DOHH2 (cell line): ENCODE measurements around the gene DCAF15.

Source experiments
- H3F3A ChIP-seq: fragments of 200-600 bp; sonication (generic), shearing (Covaris generic); 2 replicates; pipeline ENCODE4 v1.6.0; 2016; ENCODE audit warnings: antibody characterized with exemption, mild to moderate bottlenecking; ENCODE audit not compliant: control insufficient read depth, insufficient read depth
- H3K27ac ChIP-seq: fragments of 200-600 bp; sonication (generic); 2 replicates; pipeline ENCODE4 v1.5.1; 2014; ENCODE audit warnings: low read depth, mild to moderate bottlenecking, low read length, moderate library complexity
- H3K27me3 ChIP-seq: fragments of 200-600 bp; sonication (generic); 2 replicates; pipeline ENCODE4 v1.6.1; 2014; ENCODE audit warnings: mild to moderate bottlenecking, low read length, mixed read lengths; ENCODE audit not compliant: control insufficient read depth
- H3K36me3 ChIP-seq: fragments of 200-600 bp; sonication (generic); 2 replicates; pipeline ENCODE4 v1.6.1; 2014; ENCODE audit warnings: mild to moderate bottlenecking, low read length, moderate library complexity, mixed read lengths; ENCODE audit not compliant: control insufficient read depth
- H3K4me1 ChIP-seq: fragments of 200-600 bp; sonication (generic); 2 replicates; pipeline ENCODE4 v1.6.1; 2014; ENCODE audit warnings: mild to moderate bottlenecking, low read length, mixed read lengths; ENCODE audit not compliant: control insufficient read depth
- H3K4me2 ChIP-seq: fragments of 200-600 bp; sonication (generic); 2 replicates; pipeline ENCODE4 v1.6.0; 2014; ENCODE audit warnings: mild to moderate bottlenecking, low read length, moderate library complexity
- H3K4me3 ChIP-seq: fragments of 200-600 bp; sonication (generic); 2 replicates; pipeline ENCODE4 v1.5.1; 2014; ENCODE audit warnings: mild to moderate bottlenecking, low read length, mixed read lengths
- H3K79me2 ChIP-seq: fragments of 200-600 bp; sonication (generic); 2 replicates; pipeline ENCODE4 v1.6.1; 2014; ENCODE audit warnings: mild to moderate bottlenecking, low read length, mixed read lengths; ENCODE audit not compliant: control insufficient read depth
- H3K9me2 ChIP-seq: fragments of 200-600 bp; sonication (generic); replicated peaks from 2 replicates; pipeline ENCODE4 v1.6.1; 2014; ENCODE audit warnings: mild to moderate bottlenecking, low read length, mixed read lengths; ENCODE audit not compliant: control insufficient read depth
- H3K9me3 ChIP-seq: fragments of 200-600 bp; sonication (generic); 2 replicates; pipeline ENCODE4 v1.6.1; 2014; ENCODE audit warnings: antibody characterized with exemption, low read length, mixed read lengths; ENCODE audit not compliant: control insufficient read depth, insufficient read depth
- H4K20me1 ChIP-seq: fragments of 200-600 bp; sonication (generic); 2 replicates; pipeline ENCODE4 v1.6.0; 2014; ENCODE audit warnings: low read depth, mild to moderate bottlenecking, antibody characterized with exemption, low read length, moderate library complexity; ENCODE audit not compliant: control insufficient read depth, insufficient read depth
- EZH2phosphoT487 ChIP-seq: fragments of 200-600 bp; sonication (generic); IDR thresholded peaks from 2 replicates; pipeline ENCODE4 v1.6.1; 2017; ENCODE audit warnings: borderline replicate concordance, mild to moderate bottlenecking, antibody characterized with exemption, low read length, moderate library complexity, mixed read lengths
- TF ChIP-seq, protein P1 (sequence below): fragments of 200-600 bp; sonication (generic); IDR thresholded peaks from one replicate; pipeline ENCODE4 v1.5.1; 2014; ENCODE audit warnings: antibody characterized with exemption, mild to moderate bottlenecking, low read depth, low read length; ENCODE audit not compliant: poor library complexity, severe bottlenecking

The DCAF15 gene

GRCh38 chr19:13906521-13906904 lies 45.8 kb upstream of the DCAF15 start:
- H3F3A ChIP-seq, result no peaks in the 10 kb centered on the region
- no peaks in the 10 kb centered on the region for H3K9me3 ChIP-seq
- no peak for TF ChIP-seq EZH2phosphoT487
- TF ChIP-seq, protein P1, sequence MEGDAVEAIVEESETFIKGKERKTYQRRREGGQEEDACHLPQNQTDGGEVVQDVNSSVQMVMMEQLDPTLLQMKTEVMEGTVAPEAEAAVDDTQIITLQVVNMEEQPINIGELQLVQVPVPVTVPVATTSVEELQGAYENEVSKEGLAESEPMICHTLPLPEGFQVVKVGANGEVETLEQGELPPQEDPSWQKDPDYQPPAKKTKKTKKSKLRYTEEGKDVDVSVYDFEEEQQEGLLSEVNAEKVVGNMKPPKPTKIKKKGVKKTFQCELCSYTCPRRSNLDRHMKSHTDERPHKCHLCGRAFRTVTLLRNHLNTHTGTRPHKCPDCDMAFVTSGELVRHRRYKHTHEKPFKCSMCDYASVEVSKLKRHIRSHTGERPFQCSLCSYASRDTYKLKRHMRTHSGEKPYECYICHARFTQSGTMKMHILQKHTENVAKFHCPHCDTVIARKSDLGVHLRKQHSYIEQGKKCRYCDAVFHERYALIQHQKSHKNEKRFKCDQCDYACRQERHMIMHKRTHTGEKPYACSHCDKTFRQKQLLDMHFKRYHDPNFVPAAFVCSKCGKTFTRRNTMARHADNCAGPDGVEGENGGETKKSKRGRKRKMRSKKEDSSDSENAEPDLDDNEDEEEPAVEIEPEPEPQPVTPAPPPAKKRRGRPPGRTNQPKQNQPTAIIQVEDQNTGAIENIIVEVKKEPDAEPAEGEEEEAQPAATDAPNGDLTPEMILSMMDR, result no peak
- H4K20me1 ChIP-seq, result no peaks in the 10 kb centered on the region
- H3K4me2 ChIP-seq, result peak overlapping the region; percentile 80
- H3K4me3 ChIP-seq, result peak overlapping the region; percentile 78
- no peaks in the 10 kb centered on the region for H3K9me2 ChIP-seq
- peaks cover 17% of the 10 kb centered on the region for H3K79me2 ChIP-seq
- peak overlapping the region; percentile 11; the same call in 1 of the 2 replicates for H3K27ac ChIP-seq
- H3K4me1 ChIP-seq, result peaks cover 27% of the 10 kb centered on the region
- H3K27me3 ChIP-seq, result no peaks in the 10 kb centered on the region
- peaks cover 13% of the 10 kb centered on the region for H3K36me3 ChIP-seq

DNA sequence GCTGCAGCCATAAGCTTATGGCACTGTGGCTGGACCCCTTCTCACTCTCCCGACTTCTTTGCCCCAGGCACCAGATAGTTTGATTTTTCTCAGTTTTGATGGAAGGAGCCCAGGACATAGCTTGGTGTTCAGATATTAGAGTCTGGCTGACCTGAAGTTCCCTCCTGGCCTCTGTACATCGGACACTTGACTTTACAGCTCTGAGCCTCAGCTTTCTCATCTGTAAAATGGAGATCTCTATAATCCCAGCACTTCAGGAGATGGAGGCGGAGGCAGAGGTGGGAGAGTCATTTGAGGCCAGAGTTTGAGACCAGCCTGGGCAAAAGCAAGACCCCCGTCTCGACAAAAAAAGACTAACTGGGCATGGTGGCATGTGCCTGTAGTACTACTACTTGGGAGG lies 45.4 kb upstream of the DCAF15 start:
- Histone ChIP-seq H3K36me3 (peaks cover 13% of the 10 kb centered on the region), H3K4me3 (peak overlapping the region; percentile 78), H4K20me1 (no peaks in the 10 kb centered on the region), H3K27ac (no peak overlapping the region), H3K9me3 (no peaks in the 10 kb centered on the region), H3K4me2 (peak overlapping the region; percentile 80), H3K79me2 (peaks cover 17% of the 10 kb centered on the region), H3K27me3 (no peaks in the 10 kb centered on the region), H3K9me2 (no peaks in the 10 kb centered on the region), H3K4me1 (peaks cover 27% of the 10 kb centered on the region), H3F3A (no peaks in the 10 kb centered on the region)
- TF ChIP-seq, protein P1, result no peak
- TF ChIP-seq EZH2phosphoT487, result no peak

DNA sequence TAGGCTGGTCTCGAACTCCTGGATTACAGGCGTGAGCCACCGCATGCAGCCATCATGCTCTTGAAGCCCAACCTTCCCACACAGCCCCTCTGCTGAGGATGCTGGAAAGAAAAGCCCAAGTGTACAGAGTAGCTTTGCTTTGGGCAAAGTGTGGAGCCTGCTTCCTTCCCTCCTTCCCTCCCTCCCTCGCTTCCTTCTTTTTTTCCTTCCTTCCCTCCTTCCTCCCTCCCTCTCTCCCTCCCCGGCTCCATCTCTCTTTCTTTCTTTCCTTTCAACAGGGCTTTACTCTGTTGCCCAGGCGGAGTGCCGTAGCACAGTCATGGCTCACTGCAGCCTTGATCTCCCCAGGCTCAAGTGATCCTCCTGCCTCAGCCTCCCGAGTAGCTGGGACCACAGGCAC lies 43.6 kb upstream of the DCAF15 start:
- H3K4me1 ChIP-seq, result peaks cover 18% of the 10 kb centered on the region
- H3K9me3 ChIP-seq, result no peaks in the 10 kb centered on the region

More for the DNA sequence above, 43.6 kb upstream of the DCAF15 start:
- Histone ChIP-seq H3K27ac (no peak overlapping the region), H3K4me2 (no peak overlapping the region), H3K9me2 (no peaks in the 10 kb centered on the region), H3F3A (no peaks in the 10 kb centered on the region), H3K36me3 (peaks cover 29% of the 10 kb centered on the region), H3K4me3 (no peak overlapping the region), H3K27me3 (no peaks in the 10 kb centered on the region), H4K20me1 (no peaks in the 10 kb centered on the region), H3K79me2 (peaks cover 17% of the 10 kb centered on the region)
- no peak for TF ChIP-seq EZH2phosphoT487
- TF ChIP-seq, protein P1, result no peak
